Lower lobe of right lung (tissue), 2 donors: Measurements from ENCODE around the gene TJP2. TPM values are rescaled to one million over a fixed set of nuclear protein-coding genes. Genes with fewer than 3 reads are reported as not detected.
A peak's percentile ranks its signal among the peaks of the same experiment; 100 is the strongest.

Experiments used
- ATAC-seq, 2 donors: fragments of 200-7000 bp; cut with Tn5 transposase; one replicate each; pipeline ENCODE4 v1.9.1; 2020 to 2022; ENCODE audit warnings: mild to moderate bottlenecking in 2 of 2, moderate library complexity in 2 of 2
- DNase-seq: peaks from one replicate; pipeline ENCODE4 v3.0.0-alpha.2; 2020
- H3K27ac ChIP-seq: fragments of 200-600 bp; one replicate; pipeline ENCODE4 v1.8.0; 2022
- H3K27me3 ChIP-seq: fragments of 200-600 bp; one replicate; pipeline ENCODE4 v1.8.0; 2022; ENCODE audit warnings: low read depth
- H3K36me3 ChIP-seq: fragments of 200-600 bp; one replicate; pipeline ENCODE4 v1.8.0; 2022; ENCODE audit warnings: mild to moderate bottlenecking
- H3K4me1 ChIP-seq: fragments of 200-600 bp; one replicate; pipeline ENCODE4 v1.8.0; 2022
- H3K4me3 ChIP-seq: fragments of 200-600 bp; one replicate; pipeline ENCODE4 v1.8.0; 2022; ENCODE audit warnings: mild to moderate bottlenecking
- H3K9me3 ChIP-seq: fragments of 200-600 bp; one replicate; pipeline ENCODE4 v1.8.0; 2022
- intact Hi-C: fragments of 100-400 bp; cut with DNase I; formaldehyde crosslinking; loops from one replicate; pipeline ENCODE4 v1.11.0; 2022
- total RNA-seq: library from RNA; stranded (reverse); fragmentation: NEBNext Ultra II Directional; extraction: Animal tissue kit (Norgen Biotek cat#: 25700); gene quantifications from one replicate; pipeline ENCODE4 v1.2.1, GENCODE V29; 2021
- TF ChIP-seq, protein P1 (sequence below): fragments of 200-600 bp; IDR thresholded peaks from one replicate; pipeline ENCODE4 v1.8.0; 2022; ENCODE audit warnings: antibody characterized with exemption, mild to moderate bottlenecking
- donor health status: DM: no; HTN: yes; CAD: no; lungs with severe emphysema.

TJP2 gene
- total RNA-seq, 1 donor from 2014 or later, result 124 TPM

GRCh38 chr9:69254223-69254622 lies 80.1 kb downstream of the TJP2 start:
- H3K4me1 ChIP-seq, result no peaks in the 10 kb centered on the region
- peaks cover 68% of the 10 kb centered on the region for H3K36me3 ChIP-seq
- ATAC-seq (no peak), DNase-seq (no peak)
- H3K4me3 ChIP-seq, result no peak overlapping the region
- no peaks in the 10 kb centered on the region for H3K27me3 ChIP-seq
- intact Hi-C loops, result no loop called here
- H3K9me3 ChIP-seq, result no peaks in the 10 kb centered on the region
- no peak overlapping the region for H3K27ac ChIP-seq
- TF ChIP-seq, protein P1, sequence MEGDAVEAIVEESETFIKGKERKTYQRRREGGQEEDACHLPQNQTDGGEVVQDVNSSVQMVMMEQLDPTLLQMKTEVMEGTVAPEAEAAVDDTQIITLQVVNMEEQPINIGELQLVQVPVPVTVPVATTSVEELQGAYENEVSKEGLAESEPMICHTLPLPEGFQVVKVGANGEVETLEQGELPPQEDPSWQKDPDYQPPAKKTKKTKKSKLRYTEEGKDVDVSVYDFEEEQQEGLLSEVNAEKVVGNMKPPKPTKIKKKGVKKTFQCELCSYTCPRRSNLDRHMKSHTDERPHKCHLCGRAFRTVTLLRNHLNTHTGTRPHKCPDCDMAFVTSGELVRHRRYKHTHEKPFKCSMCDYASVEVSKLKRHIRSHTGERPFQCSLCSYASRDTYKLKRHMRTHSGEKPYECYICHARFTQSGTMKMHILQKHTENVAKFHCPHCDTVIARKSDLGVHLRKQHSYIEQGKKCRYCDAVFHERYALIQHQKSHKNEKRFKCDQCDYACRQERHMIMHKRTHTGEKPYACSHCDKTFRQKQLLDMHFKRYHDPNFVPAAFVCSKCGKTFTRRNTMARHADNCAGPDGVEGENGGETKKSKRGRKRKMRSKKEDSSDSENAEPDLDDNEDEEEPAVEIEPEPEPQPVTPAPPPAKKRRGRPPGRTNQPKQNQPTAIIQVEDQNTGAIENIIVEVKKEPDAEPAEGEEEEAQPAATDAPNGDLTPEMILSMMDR, result no peak

- Histone ChIP-seq H3K27ac (no peak overlapping the region), H3K9me3 (no peaks in the 10 kb centered on the region), H3K36me3 (peaks cover 57% of the 10 kb centered on the region), H3K27me3 (no peaks in the 10 kb centered on the region), H3K4me3 (no peak overlapping the region), H3K4me1 (no peaks in the 10 kb centered on the region)
- DNase-seq (no peak), ATAC-seq (no peak)
- intact Hi-C loops, result no loop called here
- TF ChIP-seq, protein P1, result no peak
Observed at GRCh38 chr9:69255591-69255990, 81.5 kb downstream of the TJP2 start.

DNA sequence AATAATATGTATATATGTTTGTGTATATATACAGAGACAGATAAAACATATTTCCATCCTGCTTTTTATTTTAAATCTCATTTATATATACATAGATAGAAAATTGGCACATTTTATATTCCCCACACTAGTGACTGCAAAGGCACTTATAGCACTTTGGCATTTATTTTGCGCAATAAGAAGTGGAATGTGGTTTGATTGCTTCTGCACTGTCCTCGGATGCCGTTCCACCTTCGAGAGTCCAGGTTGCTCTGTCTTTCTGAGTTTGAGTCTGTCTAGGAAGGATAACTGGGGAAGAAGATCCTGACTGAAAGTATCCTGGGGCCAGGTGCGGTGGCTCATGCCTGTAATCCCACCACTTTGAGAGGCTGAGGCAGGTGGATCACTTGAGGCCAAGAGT lies 84.5 kb downstream of the TJP2 start:
- no peak for ATAC-seq
- intact Hi-C loops, result no loop called here
- no peaks in the 10 kb centered on the region for H3K9me3 ChIP-seq
- no peak overlapping the region for H3K27ac ChIP-seq
- no peak overlapping the region for H3K4me3 ChIP-seq
- H3K4me1 ChIP-seq, result no peaks in the 10 kb centered on the region
- no peak for DNase-seq
- H3K36me3 ChIP-seq, result peaks cover 29% of the 10 kb centered on the region
- no peaks in the 10 kb centered on the region for H3K27me3 ChIP-seq
- TF ChIP-seq, protein P1, result no peak

DNA sequence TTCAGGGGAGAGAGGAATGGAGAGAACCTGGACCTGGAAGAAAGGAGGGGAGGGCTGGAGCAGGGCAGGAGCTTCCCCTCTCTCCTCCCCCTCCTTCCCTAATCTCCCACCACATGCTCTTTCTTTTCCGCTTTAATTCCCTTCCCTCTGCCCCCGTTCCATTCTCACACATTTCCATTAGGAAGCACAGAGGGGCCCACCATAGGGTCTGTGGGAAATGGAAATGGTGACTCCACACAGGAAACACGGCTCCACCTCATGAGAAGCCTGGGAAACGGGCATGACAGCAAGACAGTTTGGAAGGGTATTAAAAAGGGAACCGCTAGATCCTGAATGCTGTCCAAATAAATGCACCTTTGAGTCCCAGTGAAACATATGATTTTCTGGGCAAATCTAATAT lies 86.1 kb downstream of the TJP2 start:
- Histone ChIP-seq H3K27me3 (no peaks in the 10 kb centered on the region), H3K9me3 (no peaks in the 10 kb centered on the region), H3K36me3 (peaks cover 13% of the 10 kb centered on the region), H3K4me1 (no peaks in the 10 kb centered on the region), H3K27ac (no peak overlapping the region), H3K4me3 (no peak overlapping the region)
- TF ChIP-seq, protein P1, result no peak
- no peak for DNase-seq
- intact Hi-C loops, result no loop called here
- no peak for ATAC-seq

GRCh38 chr9:69261636-69262035 lies 87.6 kb downstream of the TJP2 start:
- Histone ChIP-seq H3K27me3 (no peaks in the 10 kb centered on the region), H3K4me1 (no peaks in the 10 kb centered on the region), H3K36me3 (peaks cover 8% of the 10 kb centered on the region), H3K27ac (no peak overlapping the region), H3K4me3 (no peak overlapping the region), H3K9me3 (no peaks in the 10 kb centered on the region)
- intact Hi-C loops, result no loop called here
- ATAC-seq (peak in 1 of 2 donors; percentile 31), DNase-seq (no peak)
- TF ChIP-seq, protein P1, result no peak

- DNase-seq, result peak; percentile 70
- peak; percentile 35 to 62 for ATAC-seq
- intact Hi-C loops, result no loop called here
- Histone ChIP-seq H3K27ac (no peak overlapping the region), H3K4me3 (no peak overlapping the region), H3K27me3 (no peaks in the 10 kb centered on the region), H3K9me3 (no peaks in the 10 kb centered on the region), H3K36me3 (no peaks in the 10 kb centered on the region), H3K4me1 (no peaks in the 10 kb centered on the region)
- TF ChIP-seq, protein P1, result no peak
Observed at GRCh38 chr9:69264526-69264925, 90.4 kb downstream of the TJP2 start.
